ENCODE data around the gene MEAK7.
A peak's percentile ranks its signal among the peaks of the same experiment; 100 is the strongest.

The MEAK7 gene, protein sequence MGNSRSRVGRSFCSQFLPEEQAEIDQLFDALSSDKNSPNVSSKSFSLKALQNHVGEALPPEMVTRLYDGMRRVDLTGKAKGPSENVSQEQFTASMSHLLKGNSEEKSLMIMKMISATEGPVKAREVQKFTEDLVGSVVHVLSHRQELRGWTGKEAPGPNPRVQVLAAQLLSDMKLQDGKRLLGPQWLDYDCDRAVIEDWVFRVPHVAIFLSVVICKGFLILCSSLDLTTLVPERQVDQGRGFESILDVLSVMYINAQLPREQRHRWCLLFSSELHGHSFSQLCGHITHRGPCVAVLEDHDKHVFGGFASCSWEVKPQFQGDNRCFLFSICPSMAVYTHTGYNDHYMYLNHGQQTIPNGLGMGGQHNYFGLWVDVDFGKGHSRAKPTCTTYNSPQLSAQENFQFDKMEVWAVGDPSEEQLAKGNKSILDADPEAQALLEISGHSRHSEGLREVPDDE

DNA sequence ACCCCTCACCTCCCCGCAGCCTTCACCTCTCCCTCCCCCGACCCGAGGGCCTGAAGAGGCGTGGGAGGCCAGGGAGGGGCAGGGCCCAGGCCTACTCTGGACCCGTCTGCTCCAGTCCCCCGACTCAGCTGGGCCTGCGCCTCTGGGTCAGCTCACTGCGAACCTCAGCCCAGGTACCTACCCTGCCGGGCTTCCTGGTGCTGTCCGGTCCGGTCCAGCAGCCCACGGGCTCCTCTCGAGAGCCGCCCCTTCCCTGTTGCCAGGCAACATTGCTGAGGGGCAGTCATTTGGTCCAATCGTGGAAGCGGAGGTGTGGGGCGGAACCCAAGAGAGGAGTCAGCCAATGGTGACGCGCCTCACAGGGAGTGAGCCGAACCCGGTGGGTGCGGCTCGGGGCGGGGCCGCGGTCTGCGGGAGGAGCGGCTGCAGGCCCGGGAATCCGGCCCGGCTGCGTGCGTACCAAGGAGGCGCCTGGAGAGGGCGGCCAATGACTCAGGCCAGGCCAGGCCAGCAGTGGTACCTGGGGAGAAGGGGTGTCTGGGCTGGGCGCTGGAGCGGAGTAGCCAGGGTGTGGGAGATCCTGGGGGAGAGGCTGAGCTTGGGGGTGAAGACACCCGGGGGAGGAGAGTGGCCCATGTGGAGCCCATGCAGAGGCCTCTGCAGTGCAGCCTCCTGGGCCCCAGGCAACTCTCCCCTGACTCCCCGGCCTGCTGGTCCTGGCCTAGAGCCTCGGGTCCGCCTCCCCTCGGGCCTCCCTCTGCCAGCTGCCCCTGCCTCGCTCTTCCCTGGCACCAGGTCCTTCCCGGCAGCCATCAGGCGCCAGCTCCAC lies at the start of gene MEAK7:
Gene MEAK7, minus strand, starts transcription at position 240 of the 829 bp plus-strand sequence. CDS start 6,573 bp downstream, outside the sequence.
- peak; percentile 83 for FAIRE-seq

DNA sequence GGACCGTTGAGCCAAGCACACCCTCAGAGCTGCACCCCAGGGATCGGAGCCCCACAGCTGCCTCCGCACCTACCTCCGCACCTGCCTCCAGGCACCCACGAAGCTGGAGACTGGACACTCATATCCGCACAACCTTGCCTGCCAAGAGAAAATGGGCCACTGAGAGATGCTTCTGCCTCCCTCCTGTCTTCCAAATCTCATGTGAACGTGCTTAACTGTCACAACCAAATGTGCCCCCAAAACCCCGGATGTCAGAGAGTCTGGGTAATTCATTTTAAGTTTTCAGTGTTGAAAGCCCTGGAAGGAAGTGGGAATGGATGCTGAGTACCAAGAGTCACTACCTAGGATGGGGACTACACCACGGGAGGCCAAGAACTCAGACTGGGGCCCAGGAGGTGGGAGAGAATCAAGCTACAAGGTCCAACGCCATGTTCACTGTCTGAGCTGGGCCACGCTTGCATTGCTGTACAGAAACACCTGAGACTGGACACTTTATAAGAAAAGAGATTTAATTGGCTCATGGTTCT lies 49.5 kb upstream of the MEAK7 start:
- FAIRE-seq = no peak

DNA sequence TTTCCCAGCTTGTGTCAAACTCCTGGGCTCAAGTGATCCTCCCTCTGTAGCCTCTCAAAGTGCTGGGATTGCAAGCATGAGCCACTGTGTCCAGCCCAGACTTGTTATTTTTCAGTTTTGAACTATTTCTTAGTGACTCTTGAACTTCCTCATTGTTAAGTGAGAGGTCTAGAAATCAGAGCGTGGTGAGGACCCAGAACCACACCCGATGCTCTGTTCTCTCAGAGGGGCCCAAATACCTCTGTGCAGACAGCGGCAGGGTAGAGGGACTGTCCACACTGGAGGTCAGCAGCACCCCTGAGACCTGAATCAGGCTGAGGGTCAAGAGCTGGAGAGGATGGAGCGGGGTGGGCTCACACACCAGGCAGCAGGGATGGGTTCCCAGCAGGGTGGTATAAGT lies 47.7 kb upstream of the MEAK7 start:
- FAIRE-seq = no peak

DNA sequence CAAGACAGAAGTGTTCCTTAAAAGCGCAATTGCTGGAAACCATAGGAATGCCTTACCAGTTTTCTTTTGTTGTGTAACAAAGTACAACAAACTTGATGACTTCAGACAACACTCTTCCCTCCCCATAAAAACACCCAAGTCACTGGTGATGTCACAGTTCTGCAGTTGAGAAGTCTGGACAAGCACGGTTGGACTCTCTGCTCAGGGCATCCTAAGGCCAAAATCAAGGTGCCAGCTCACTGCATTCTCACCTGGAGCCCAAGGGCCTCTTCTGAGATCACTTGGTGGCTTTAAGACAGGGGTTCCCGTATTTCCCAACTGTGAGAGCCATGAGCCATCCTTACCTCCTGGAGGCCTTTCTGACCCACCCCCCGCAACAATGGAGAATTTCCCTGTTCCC lies 45.6 kb upstream of the MEAK7 start:
- FAIRE-seq = no peak

- no peak for FAIRE-seq
Measured at GRCh38 chr16:84548971-84549844, 44.7 kb upstream of the MEAK7 start.

DNA sequence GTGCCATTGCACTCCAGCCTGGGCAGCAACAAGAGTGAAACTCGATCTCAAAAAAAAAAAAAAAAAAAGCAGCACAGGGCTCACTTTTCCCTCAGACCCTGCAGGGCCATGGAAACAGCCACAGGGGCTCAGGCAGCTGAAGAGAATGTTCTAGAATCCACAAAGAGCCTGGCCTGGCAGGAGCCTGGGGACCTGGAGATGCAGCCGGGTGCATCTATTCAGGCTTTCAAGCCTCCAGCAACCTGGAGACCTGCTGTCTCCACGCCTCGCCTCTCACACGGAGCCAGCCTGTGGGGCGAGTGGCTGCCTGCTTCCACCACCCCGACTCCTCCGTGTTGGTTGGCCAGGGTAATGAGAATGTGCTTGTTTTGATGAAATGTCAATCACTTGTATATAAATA lies 44.0 kb upstream of the MEAK7 start:
- FAIRE-seq = no peak

GRCh38 chr16:84547546-84548061 lies 43.1 kb upstream of the MEAK7 start:
- no peak for FAIRE-seq

DNA sequence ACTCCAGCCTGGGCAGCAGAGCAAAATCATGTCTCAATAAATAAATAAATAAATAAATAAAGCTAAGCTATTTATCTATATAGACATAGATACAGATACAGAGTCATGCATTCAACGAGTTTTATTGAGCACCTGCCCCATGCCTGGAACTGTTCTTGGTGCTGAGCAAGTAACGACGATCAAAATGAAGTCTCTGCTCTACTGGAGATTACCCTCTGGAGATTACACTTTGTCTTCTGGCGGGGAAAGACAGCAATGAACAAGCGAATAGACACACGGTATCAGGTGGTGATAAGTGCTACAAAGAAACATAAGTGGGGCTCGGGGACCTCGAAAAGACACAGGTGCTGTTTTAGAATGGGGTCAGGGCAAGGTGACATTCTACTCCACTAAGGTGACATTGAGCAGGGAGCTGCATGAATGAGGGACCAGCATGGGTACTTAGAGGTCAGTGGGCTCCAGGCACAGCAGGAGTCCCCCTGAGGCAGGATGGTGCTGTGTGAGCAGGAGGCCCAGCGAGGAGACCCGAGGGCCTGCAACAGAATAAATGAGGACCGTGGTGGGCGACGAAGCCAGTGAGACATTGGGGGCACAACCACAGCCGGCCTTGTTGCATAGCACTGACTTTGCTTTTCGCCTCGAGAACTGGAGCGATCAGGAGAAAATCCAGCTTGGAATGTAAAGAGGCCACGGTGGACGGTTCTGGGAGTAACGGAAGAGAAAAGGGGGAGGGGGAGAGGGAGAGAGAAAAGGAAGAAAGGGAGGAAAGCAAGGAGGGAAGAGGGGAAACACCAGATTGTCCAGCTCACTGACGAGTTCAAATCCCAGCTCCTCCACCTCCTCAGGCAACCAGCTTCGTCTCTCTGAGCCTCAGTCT lies 42.4 kb upstream of the MEAK7 start:
- no peak for FAIRE-seq

- no peak for FAIRE-seq
Measured at GRCh38 chr16:84545114-84545737, 40.8 kb upstream of the MEAK7 start.

- FAIRE-seq = no peak
Measured at GRCh38 chr16:84544031-84544773, 39.7 kb upstream of the MEAK7 start.

DNA sequence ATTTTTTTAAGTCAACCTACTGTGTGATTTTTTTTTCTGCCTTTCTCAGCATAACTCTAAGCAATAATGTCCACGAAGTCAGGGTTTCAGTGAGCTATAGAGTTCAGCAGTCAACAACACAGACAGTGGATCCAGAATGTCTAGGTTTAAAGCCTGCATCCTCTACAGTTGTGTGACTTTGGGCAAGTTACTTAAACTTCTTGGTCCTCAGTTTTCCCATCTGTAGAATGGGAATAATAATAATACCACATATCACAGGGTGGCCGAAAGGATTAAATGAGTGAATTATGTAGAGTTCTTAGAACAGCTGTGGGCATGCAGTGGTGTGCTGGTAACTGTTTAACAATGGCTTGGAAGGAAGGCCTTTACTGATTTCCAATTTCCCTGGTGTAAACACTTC lies 38.8 kb upstream of the MEAK7 start:
- no peak for FAIRE-seq

- no peak for FAIRE-seq
Measured at GRCh38 chr16:84541999-84542817, 37.7 kb upstream of the MEAK7 start.

DNA sequence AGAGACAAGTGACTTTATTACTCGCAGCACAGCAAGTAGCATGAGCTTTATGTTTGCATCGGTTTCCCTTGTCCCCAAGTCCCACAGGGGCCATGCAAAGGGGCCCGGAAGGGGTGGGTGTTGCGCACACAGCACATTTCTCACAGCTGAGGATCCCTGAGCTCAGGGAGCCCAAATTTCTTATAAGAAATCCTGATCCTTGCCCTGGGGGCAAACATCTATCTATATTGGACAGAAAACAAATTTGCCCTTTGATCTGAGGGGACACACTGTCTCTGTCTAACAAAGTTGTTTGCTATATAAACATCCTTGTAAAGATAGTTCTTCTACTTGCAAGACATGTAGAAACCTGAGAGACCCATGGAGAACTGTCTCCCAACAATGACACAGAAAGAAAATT lies 35.7 kb upstream of the MEAK7 start:
- FAIRE-seq = no peak

GRCh38 chr16:84538222-84538840 lies 33.9 kb upstream of the MEAK7 start:
- FAIRE-seq = no peak

GRCh38 chr16:84537491-84538151 lies 33.2 kb upstream of the MEAK7 start:
- no peak for FAIRE-seq

DNA sequence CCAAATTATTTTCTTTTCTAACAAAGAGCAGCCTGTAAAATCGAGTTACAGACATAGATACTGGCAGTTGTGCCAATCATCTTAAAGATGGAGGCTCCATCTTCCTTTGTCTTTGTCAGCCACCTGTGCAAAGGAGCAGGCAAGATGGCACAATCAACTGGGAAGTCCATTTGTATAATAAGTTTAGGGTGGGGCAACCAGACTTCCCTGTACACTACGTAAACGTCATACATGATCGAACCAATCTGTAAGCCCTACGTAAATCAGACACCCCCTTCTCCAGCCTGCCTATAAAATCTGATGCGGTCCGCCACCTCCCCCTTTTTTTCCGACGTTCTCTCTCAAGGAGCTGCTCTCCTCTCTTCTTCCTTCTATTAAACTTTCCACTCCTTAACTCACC lies 31.4 kb upstream of the MEAK7 start:
- FAIRE-seq = no peak

- FAIRE-seq = no peak
Measured at GRCh38 chr16:84535408-84535807, 30.9 kb upstream of the MEAK7 start.

- FAIRE-seq = no peak
Measured at GRCh38 chr16:84534815-84535214, 30.4 kb upstream of the MEAK7 start.
